Loucy (cell line): ENCODE results near the gene MAP7D1.

Experiments used
- CTCF ChIP-seq: fragments of 200-600 bp; sonication (generic); conservative IDR thresholded peaks from 2 replicates; pipeline ENCODE4 v1.5.1; 2014; ENCODE audit warnings: mild to moderate bottlenecking, antibody characterized with exemption, low read length
- EZH2phosphoT487 ChIP-seq: fragments of 200-600 bp; IDR thresholded peaks from 2 replicates; pipeline ENCODE4 v1.6.1; 2018; ENCODE audit warnings: antibody characterized with exemption, mild to moderate bottlenecking, moderate library complexity, borderline replicate concordance

GRCh38 chr1:36217670-36218069, 61.7 kb downstream of the MAP7D1 start:
- TF ChIP-seq CTCF (no peak), EZH2phosphoT487 (no peak)
